MM.1S (cell line): ENCODE measurements around the gene YIF1A.

Experiments
- CTCF ChIP-seq: fragments of 300-600 bp; sonication (generic); IDR thresholded peaks from 2 replicates; pipeline ENCODE4 v1.5.1; 2016; ENCODE audit warnings: antibody characterized with exemption, low read length, mixed read lengths
- EZH2phosphoT487 ChIP-seq: fragments of 300-600 bp; sonication (generic); IDR thresholded peaks from 2 replicates; pipeline ENCODE4 v1.6.1; 2018; ENCODE audit warnings: antibody characterized with exemption, low read length

GRCh38 chr11:66285250-66285947 lies 3.5 kb downstream of the YIF1A start:
- no peak for TF ChIP-seq CTCF
- TF ChIP-seq EZH2phosphoT487, result no peak
